Stimulated activated CD4-positive, alpha-beta T cell treated with anti-CD3 and anti-CD28 coated beads, Interleukin-1b, Interleukin-23, amount 100 ng/mL, for 4 hours (primary cell): ENCODE measurements around the gene PGAM5.

Source experiments
- DNase-seq, 2 donors: peaks; one replicate each; pipeline ENCODE4 v3.0.0-alpha.2; 2020; ENCODE audit warnings: low read depth in 2 of 2

PGAM5 gene

DNA sequence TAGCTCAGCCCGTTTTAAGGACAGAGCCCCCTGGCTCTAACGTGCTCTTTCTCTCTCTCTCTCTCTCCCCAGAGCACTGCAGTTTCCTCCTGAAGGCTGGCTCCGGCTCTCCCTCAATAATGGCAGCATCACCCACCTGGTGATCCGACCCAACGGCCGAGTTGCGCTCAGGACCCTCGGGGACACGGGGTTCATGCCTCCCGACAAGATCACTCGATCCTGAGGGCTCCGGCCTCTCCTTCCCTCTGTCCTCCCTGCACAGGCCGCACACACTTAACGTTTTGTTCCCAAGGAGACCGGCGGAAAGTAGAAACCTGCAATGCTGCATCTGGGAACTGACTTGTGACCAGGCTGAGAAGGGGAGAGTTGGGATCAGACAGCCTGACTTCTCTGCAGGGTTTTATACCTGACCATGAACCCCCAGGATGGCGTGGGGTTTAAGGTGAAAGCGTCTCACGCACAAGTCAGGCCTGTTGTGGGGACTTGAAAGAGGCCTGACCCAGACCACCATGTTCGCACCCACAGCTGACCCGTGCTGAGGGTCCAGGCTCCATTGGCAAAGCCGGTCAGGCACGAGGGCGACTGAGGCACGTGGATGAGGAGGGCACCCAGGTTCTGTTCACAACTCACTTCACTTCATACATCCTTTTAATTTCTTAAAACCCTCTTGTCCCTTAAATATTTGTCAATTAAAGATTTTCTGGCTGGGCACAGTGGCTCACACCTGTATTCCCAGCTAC, 10.1 kb downstream of the PGAM5 start:
- DNase-seq, result no peak

DNA sequence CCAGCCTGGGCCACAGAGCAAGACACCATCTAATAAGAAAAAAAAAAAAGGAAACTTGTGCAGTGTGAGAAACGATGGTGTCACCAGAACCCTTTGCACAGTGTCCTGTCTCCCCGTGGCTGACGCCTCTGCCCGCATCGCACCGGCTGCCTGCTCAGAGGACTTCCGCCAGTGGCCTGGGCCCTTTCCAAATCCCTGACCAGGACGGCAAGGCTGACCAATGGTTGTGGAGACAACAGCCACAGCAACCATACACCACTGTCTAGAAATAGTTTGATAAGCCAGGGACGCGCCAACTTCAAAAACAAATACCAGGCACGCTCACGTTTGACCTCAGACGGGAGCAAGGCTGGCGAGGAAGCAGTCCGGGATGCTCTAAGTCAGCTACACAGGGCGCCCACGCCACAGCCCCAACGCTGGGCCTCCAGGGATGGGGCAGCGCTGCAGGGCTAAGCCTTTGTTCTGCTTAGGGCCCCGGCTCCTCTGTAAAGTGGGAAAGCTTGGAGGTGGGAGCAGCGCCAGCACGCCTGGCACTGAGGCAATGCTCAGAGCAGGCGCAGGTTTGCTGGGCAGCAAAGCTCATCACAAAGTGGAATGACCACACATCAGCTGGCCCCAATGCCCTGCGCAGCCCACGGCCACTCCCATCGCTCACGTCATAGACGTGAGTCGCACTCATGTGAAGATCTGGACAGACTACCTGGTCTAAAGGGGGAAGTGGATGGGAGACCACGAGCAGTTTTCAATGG, 12.5 kb downstream of the PGAM5 start:
- DNase-seq, result no peak

DNA sequence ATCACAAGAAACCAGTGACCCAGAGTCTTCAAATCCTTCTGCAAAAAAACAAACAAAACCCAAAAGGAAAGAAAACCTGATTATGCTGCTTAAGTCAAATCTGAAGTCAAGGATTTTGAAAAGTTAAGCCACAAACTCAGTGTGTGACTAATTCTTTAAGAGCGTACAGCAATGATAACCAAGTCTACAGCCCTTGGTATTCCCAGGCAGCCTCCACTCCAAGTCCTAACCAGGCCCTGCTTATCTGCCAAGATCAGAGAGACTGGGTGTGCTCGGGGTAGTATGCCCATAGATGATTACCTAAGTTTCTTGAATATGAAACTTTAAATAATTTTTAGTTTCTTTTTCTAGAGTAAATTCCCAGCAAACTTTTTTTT, 13.1 kb downstream of the PGAM5 start:
- no peak for DNase-seq

DNA sequence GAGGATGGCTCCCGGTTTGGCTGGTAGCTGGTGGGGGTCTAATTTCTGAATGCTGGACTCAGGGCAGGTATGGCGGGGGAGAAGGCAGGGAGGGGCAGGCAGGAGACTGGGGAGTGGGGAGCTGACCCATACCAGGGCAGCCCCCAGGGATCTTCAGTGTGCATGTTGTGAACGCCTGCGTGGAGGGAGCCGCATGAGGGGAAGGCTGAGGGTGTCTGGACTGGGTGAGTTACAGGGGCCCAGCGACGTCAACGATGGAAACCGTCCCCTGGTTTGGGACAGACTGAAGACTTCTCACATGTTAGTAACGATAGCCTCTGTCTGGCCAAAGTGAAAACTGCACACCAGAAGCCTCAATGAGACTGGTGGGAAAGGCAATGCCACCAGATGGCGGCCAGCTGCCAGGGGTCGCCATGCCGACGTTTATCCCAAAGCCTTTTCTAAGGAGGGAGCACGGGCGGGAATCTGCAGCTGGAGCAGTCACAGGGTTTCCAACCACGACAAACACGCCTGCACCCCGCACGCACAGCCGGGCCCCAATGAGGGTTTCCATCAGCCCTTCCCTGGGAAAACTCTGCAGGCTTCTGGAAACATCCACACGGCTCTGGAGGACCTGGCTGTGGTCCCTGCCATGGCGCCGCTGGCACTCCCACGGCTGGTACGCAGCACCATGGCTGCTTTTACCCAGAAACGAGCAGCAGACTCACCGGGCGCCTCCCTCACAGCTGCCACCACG, 14.0 kb downstream of the PGAM5 start:
- no peak for DNase-seq

DNA sequence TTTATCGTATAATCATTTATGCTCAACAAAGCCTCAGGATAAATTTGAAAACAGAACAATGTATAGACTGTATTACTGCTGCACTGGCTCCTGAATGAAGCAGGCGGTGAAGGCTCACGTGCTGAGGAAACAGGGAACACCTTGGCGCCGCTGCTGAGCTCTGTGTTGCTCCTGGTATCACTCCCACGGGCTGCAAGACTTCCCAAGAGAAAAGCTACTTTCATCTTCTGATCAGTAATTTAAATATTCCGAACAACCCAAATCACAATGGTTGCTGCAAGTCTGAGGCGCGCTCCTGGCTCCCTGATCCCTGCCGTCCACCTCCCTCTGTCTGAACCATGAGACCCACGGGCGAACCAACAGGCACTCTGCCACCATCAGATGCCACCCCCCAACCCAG, 15.7 kb downstream of the PGAM5 start:
- no peak for DNase-seq

DNA sequence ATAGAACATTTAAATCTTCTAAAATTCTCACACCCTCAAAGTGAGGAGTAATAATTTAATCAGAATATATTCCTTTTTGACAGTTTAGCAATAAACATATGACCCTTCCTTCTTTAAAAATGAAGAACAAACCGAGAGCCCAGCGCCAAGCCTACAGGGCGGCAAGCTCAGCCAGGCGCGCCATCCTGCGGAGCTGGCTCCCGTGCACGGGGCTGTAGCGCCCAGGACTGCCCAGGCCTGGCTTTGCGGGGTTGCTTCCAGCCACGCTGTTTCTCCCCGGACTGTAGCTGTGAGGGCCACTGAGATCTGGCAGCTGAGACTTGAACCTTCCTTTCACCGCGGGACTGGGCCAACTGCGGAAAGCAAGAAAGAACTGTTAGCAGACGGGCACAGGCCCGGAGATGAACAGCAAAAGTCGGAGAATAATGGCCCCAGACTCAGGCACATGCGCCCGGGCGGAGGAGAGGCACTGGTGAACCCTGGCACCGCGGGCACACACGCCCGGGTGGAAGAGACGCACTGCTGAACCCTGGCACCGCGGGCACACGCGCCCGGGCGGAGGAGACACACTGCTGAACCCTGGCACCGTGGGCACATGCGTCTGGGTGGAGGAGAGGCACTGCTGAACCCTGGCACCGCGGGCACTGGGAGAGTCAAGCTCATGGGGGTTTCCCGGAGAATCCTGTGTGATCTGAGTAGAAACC, 16.6 kb downstream of the PGAM5 start:
- DNase-seq, result no peak

DNA sequence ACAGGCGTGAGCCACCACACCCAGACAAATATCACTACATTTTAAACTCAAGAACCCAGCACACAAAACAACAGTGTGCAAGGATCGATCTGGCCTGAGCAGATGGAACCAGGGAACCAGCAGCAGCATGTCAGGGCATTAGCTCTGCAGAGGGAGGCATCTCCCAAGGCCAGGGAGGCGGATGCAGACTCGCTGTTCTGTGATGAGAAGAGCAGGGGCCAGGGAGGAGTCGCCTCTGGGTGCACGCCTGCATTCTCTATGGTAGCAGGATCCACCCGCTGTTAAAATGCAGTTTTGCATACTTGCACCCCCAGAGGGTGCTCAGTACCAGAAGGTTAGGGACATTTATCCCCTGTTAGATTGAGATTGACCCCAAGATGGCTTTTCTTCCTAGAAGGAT, 17.9 kb downstream of the PGAM5 start:
- DNase-seq, result no peak

DNA sequence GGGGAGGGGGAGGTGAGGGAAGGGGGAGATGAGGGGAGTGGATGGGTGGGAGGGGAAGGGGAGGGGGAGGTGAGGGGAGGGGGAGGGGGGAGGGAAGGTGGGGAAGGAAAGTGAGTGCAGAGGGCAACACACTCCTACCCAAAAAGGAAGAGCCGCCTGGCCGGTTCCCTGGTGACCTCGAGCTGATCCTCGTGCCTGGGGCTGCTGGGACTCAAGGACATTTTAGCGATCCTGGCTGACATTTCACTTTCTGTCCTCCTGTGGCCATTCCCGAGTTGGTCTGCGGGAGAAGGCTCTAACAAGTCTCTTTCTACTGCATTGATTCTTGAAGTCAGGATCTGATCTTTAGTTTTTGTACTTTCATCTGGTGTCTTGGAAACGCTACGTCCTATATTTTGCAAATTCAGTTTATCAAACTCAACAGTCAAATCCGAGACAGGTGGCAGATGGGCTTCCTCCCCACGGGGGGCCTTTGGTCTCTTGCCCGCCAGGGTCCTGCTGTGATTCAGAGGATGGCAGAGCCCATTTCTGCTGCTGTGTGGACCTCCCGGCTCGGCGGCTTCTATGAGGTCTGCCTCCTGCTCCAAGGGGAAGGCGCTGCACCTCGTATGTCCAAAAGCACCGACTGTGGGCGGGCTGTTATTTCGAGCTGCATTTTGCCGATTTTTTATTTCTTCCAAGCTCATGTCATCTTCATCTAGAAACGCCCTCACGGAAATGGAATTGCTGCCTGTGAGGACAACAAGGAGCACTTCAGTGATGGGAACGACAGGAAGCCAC, 19.1 kb downstream of the PGAM5 start:
- DNase-seq, result no peak

DNA sequence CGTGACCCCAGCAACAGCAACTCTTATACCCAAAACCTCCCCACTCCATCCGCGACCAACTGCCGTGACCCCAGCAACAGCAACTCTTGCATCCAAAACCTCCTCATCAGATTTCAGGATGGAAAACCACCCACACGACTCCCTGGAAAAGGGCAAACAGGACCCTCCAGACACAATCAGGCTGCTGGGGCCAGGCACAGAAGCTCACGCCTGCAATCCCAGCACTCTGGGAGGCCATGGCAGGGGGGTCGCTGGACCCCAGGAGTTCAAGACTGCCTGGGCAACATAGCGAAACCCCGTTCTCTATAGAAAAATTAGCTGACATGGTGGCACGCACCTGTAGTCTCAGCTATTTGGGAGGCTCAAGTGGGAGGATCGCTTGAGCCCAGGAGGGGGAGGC, 19.7 kb downstream of the PGAM5 start:
- DNase-seq, result no peak

DNA sequence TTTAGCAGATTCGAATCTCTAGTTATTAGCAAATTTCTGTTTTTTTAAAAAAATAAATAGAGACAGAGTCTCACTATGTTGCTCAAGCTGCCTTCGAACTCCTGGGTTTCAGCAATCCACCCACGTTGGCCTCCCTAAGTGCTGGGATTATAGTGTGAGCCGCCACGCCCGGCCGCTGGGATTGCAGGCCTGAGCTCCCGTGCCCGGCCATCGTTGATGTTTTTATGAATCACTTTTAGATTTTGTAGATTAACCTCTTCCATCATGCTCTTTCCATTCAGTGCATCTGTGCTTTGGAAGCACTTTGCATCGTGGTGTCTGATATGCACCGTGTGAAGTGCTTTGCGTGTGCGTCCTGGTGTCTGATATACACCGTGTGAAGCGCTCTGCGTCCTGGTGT, 20.9 kb downstream of the PGAM5 start:
- DNase-seq, result no peak

DNA sequence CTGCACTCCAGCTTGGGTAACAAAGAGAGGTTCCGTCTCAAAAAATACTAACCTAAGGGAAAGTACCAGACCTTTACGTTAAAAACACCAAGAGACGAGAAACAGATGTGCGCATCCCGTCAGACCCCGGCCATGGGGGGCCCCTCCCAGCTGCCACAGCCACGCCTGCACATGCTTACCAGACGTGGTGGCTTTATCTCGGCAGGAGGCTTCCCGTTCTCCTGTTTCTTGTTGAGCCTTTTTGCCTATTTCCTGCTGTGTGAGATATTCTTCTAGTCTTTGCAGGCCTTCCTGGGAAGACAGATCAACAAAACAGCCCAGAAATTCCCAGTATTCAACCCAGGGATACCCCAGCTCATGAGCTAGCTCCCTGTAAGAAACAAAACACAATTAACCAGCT, 23.6 kb downstream of the PGAM5 start:
- DNase-seq, result no peak

DNA sequence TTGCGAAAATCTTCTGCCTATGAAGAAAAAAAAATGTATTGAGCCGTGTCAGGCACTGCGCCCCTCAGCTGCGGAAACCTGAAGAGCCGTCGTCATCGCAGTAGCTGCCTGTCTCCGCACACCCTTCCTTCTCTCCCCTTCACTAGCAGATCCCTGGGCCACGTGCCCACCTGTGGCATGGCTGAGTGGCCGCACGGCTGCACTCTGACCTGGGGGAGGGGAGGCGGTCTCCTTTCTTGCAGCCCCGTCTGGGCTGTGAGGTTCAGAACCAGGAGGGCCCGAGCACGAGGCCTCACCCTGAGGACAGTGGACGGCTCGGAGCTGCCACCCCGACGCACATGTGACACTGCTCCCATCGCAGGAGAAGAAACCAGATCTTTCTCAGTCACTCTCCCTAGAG, 24.9 kb downstream of the PGAM5 start:
- DNase-seq, result no peak

DNA sequence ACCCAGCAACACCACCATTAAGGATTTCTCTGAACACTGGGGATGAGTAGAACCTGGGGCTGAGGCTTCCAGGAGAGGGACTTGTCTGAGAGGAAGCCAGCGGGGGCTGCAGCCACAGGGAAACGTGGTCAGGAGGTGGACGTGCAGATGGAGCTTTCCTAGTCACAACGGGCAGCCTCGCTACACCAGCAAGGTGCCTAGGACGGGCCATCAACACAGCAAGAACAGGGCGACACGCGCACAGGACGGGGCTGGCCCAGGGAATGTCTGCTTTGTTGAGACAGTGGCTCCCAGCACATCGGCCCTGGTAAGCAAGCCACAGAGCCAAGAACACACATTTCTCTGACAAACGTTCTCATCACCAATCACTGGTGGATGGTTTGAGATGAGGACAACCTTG, 25.7 kb downstream of the PGAM5 start:
- DNase-seq, result no peak

DNA sequence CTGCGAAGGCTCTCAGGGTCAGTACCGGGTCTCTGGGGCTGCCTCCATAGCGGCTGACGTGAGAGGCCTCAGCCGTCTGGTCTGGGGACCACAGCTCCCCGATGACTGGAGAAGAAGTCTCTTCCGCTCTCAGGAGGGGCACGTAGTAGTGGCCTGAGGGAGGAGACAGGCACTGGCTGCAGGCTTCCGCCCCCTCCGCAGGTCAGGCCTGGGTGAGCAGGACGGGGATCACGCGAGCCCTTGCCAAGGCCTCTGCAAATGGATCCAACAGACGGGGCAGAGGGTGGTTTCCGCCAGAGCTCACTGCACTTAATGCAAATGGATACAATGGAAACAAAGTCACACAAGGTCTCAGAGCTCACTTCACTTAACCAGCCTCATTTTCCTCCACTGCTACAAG, 26.3 kb downstream of the PGAM5 start:
- DNase-seq, result no peak

DNA sequence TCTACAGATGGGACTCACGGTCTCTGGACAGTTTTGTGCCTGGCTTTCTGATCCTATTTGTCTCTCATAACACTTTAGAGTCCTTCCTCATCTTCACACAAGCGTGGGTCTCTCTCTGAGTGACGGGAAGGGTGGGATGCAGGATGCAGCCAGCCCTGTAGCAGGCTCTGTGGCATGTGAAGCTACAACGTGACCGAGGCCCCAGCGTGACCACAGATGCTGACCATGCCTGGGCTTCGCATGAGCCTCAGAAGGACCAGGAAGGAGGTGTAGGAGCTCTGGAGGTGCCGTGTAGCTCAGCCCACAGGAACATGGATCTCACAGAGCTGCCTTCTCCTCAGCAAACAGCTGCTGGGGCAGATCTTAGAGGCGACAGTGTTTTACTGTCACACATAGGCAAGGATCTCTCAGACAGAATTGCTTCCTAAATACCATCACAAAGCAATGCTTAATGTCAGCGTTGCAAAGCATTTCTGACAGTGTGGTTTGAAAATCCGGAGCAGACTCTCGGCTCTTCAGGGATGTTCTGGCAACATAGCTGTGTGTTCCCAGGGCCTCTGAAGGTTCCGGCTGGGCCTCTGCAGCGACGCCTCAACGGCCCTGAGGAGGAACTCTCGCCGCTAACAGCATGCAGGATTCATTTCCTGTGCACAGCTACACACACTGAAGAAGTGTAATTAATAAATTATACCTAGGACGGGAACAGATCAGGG, 29.1 kb downstream of the PGAM5 start:
- no peak for DNase-seq

DNA sequence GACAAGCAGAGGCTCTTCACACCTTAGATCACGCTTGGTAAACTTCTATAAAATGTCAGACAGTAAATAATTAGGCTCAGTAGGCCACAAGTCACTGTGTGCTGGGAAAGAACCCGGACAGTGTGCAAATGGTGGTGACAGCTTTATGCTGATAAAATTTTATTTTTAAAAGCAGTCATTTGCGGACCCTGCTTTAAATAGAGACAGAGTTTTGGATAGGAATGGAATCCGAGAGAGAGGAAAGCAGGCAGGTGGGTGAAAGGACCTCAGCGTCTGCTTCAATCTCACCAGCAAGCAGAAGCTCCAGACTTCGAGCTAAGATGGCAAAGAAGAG, 29.6 kb downstream of the PGAM5 start:
- DNase-seq, result no peak

DNA sequence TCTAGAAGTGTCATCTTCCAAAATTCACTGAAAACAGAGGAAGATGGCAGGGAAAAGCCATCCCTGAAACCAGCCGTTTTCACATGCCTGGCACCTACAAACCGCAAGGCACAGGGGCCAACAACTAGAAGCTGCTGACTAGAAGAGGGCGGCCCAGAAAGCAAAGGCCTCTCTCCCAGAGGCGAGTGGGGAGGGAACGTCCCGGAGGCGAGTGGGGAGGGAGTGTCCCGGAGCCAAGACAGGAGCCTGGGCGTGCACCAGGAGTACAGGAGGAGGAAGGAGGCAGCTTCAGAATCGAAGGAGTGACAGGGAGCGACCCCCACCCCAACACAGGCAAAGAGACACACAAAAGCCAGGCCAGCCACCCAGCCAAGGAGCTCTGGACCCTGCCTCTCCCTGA, 30.0 kb downstream of the PGAM5 start:
- DNase-seq, result no peak

DNA sequence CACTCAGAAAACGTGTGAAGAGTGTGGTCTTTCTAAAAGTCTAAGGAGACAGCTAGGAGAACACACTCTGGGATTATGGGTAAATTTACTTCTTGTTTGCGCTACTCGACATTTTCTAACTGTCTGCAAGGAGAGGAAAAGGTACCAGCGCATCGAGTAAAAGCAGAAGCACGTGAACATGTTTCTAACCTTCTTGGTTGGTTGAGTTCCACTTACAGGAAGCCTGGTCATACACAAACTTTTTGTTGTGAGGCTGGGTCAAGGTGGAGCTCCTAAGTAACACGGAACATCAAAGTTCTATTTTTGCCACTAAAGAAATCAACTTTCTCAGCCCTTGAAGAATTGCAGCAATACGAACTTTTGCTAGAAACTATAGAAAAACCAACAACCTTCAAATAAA, 31.0 kb downstream of the PGAM5 start:
- no peak for DNase-seq

DNA sequence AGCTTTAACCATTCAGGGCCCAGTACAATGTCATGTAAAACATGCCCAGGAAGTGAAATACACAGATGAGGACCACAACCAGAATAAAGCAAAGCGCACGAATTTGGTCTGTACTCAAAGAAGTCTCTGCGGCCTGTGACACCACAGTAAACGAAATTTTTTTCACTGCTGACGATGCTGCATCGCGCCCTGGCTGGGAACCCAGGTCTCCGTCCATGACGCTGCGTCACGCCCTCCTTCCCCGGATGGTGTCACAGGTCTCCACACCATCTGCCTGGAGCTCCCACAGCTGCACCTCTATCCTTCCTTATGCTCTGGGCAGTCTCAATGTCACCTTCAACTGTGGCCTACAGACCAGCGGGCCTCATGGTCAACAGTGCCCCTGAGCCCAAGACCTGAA, 33.2 kb downstream of the PGAM5 start:
- no peak for DNase-seq

DNA sequence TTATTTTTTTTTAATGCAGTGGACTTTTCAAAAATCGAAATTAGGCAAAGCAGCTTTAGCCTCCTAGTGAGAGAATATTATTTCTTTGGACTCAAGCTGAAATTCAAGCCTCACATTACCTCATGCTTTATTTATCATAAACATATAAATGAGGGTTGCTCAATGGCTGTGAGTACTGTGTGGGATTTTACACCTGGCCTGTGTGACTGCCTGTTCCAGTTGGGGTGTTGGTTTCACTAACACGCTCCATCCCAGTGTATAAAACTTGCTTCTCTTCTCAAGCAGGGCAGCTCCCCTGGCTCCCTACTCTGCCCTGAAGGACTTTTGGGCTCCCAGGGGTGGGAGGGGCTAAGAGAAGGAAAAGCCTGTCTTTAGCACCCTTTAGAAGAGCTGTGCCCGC, 36.0 kb downstream of the PGAM5 start:
- DNase-seq, result no peak

DNA sequence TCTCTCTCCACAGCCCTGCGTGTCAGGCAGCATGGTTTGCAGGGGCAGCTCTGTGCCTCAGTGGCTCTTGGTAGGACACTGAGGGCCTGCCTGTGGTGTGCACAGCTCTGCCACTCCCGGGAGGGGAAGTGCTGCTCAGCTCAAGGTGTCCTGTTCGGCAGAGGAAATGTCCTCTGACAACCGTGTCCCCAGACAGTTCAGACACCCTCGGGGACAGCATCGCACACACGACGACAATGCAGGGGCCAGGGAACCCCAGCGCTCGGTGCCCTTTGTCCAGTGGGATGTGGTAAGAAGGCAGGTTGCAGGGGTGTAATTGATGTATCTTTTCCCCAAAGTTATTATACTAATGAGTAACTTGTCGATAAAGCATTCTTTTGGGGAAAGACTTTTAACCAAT, 36.8 kb downstream of the PGAM5 start:
- no peak for DNase-seq
